ENCODE results near the gene KIAA0513.
"Not testable (repeated sequence)": the region's sequence is repeated elsewhere in the genome, so short reads cannot be mapped to it uniquely, and the experiment has no call there.

Gene KIAA0513

DNA sequence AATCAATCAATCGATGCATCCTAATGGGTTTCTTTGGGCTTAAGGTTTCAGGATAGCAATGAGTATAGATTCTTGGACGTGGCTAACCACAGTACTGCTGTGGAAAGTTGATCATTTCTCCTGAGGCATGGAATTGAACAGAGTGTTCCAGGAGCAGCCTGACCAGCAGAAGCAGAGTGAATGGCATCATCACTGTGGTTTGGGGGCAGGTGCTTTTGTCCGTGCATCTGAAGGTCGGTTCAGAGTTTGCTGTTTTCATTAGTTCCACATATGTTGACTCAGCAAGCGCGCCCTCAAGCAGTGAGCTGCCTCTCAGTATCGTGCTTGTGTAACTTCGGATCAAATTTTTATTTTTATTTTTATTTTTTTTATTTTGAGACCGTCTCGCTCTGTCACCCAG lies 24.9 kb downstream of the KIAA0513 start:
- DNase-seq, result no peak

DNA sequence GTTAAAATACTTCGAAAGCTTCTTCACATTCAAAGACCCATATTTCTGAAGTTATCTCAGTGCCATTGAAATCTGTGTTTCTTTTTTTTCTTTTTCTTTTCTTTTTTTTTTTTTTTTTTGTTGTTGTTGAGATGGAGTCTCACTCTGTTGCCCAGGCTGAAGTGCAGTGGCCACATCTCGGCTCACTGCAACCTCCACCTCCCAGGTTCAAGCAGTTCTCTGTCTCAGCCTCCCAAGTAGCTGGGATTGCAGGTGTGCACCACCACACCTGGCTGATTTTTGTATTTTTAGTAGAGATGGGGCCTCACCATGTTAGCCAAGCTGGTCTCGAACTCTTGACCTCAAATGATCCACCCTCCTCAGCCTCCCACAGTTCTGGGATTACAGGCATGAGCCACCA lies 26.7 kb downstream of the KIAA0513 start:
- DNase-seq, result not testable (repeated sequence)

DNA sequence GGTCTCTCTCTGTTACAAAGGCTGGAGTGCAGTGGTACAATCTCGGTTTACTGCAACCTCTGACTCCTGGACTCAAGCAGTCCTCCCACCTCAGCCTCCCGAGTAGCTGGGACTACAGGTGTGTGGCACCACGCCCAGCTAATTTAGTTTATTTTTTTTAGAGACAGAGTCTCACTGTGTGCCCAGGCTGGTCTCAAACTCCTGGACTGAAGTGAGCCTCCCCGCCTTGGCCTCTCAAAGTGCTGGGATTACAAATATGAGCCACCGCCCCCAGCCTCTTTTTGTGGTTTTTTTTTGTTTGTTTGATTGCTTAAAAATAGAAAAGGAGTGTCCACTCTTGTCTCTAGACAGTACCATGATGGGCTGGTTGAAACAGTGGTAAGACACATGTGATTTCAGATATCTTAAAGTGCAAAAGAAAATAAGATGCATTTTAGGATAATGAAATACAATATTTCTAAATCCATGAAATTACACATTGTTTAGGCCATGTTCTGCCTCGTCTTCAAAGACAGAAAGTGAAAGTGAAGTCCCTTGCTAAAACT lies 27.4 kb downstream of the KIAA0513 start:
- no peak for DNase-seq

GRCh38 chr16:85055493-85056210 lies 28.1 kb downstream of the KIAA0513 start:
- DNase-seq, result peak; percentile 47

- DNase-seq, result no peak
Observed at GRCh38 chr16:85056211-85056748, 28.7 kb downstream of the KIAA0513 start.

GRCh38 chr16:85057212-85057889 lies 29.8 kb downstream of the KIAA0513 start:
- no peak for DNase-seq

GRCh38 chr16:85057948-85058347 lies 30.4 kb downstream of the KIAA0513 start:
- DNase-seq, result no peak

DNA sequence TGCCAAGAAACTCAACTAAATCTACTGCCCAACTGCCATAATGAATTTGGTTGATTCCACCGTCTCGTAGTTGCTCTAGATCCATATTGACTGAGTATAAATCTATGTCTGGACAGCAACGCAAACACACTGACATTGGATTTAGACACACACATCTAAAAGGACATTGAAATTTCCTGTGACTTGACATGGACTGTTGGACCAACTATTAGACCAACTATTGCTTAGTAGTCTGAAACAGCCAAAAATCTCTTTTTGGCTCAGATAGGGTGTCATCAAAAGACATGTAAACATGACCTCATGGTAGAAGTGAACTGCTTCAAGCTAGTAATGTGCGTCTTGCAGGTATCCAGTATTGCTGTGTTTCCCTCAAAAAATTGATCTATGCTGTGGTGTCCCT lies 31.3 kb downstream of the KIAA0513 start:
- DNase-seq, result no peak

- DNase-seq, result no peak
Observed at GRCh38 chr16:85061566-85061965, 34.0 kb downstream of the KIAA0513 start.

GRCh38 chr16:85062323-85062722 lies 34.7 kb downstream of the KIAA0513 start:
- DNase-seq, result no peak

DNA sequence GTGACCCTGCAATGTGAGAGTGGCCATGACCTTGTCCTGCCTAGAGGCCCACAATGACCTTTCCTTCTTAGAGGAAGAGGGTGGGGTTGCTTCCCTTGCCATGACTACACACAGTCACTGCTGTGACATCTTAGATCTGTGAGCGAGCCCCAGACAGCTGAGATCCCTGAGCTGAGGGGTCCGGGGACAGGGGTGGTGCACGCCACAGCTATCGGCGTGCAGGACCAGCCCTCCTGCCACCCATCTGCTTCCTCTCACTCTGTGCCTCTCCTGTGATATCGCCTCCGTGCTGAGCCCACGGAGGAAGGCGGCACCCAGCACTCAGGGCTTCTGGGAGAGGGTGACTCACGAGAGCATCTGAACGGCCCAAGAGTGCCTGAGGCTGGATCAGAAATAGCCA lies 35.2 kb downstream of the KIAA0513 start:
- DNase-seq, result no peak

DNA sequence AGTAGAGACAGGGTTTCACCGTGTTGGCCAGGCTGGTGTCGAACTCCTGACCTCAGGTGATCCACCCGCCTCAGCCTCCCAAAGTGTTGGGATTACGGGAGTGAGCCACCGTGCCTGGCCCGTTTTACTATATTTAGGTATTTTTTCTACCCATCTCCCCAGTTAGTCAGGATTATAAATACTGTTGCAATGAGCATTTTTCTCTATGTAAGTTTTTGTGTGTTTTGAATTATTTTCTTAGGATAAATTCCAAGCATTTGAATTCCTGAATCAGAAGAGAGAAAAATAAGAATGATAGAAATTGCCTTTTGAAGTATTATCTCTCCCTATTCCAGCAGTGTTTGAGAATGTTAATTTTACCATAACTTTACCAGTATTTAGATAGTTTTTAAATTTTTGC lies 36.6 kb downstream of the KIAA0513 start:
- DNase-seq, result no peak

GRCh38 chr16:85065099-85065498 lies 37.5 kb downstream of the KIAA0513 start:
- DNase-seq, result no peak

GRCh38 chr16:85066346-85066885 lies 38.8 kb downstream of the KIAA0513 start:
- DNase-seq, result no peak

DNA sequence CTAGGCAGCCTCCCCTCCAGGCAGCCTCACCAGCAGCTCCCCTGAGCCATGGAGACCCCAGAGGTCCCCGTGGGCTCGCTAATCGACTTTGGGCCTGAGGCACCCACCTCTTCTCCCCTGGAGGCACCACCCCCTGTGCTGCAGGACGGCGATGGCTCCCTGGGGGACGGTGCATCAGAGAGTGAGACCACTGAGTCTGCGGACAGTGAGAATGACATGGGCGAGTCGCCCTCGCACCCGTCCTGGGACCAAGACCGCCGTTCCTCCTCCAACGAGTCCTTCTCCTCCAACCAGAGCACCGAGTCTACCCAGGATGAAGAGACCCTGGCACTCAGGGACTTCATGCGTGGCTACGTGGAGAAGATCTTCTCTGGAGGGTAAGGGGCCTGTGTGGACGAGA lies 39.4 kb downstream of the KIAA0513 start:
- no peak for DNase-seq

DNA sequence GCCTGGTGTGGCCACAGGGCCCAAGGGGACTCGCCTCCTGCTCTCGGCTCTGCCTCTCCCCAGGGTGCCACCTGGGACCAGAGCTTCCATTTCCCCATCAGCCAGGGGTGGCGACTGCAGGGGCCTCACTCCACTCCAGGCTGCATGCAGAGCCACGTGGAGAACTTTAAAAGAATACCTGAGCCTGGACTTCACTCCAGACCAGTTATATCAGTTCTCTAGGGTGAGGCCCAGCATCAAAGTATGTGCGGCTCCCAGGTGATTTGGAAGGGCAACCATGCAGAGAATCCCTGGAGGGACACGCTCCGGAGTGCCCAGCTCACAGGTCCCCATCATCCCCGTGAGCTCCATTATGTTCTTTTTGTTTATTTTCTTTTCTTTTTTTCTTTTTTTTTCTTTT lies 39.8 kb downstream of the KIAA0513 start:
- DNase-seq, result no peak

- no peak for DNase-seq
Observed at GRCh38 chr16:85068746-85069145, 41.2 kb downstream of the KIAA0513 start.

GRCh38 chr16:85069171-85069570 lies 41.6 kb downstream of the KIAA0513 start:
- no peak for DNase-seq

DNA sequence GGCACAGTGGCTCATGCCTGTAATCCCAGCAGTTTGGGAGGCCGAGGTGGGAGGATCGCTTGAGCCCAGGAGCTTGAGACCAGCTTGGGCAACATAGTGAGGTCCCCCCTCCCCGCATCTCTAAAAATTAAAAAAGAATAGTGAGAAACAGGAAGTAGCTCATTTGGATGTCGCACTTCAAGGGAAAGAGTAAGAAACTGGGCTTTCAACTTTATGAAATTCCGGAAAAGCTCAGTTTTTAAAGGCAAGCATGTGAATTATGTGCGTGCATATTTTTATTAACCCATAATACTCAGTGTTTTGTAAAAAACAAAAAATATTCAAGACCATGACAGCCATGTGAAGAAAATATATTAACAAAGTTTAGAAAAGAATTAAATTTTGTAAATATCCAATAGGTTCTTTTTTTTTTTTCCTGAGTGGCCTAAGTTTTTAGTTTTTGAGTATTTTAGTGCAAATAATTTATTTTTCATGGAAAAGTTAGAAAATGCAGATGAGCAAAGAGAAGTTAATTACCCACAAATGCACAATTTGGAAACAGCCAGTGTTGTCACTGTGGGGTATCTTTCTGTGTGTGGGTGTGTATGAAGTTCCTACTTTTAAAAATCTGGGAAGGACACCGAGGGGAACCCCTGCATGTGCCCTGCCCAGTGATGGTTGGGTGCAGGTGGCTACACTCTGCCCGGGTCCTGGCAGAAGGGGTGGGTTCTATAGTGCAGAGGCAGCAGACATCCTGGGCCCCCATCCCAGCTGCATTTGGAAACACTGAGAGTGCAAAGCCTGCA lies 44.7 kb downstream of the KIAA0513 start:
- DNase-seq, result no peak

DNA sequence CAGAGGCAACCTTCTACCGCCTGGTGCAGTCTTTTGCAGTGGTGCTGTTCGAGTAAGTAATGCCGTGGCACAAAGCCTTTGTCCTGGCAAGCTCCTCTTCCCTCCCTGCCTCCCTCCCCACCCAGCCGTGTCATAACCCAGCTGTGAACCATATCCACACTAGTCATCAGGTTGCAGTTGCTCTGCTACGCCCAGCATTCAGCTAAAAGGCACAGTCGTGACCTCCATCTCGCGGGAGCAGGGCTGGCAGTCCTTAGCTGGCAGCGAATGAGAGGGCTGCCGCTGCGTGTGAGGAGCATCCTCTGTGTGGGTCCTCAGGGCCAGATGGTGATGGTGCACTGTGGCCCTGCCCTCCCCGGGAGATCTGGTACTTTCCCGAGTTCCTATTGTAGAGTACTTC lies 45.4 kb downstream of the KIAA0513 start:
- DNase-seq, result no peak

DNA sequence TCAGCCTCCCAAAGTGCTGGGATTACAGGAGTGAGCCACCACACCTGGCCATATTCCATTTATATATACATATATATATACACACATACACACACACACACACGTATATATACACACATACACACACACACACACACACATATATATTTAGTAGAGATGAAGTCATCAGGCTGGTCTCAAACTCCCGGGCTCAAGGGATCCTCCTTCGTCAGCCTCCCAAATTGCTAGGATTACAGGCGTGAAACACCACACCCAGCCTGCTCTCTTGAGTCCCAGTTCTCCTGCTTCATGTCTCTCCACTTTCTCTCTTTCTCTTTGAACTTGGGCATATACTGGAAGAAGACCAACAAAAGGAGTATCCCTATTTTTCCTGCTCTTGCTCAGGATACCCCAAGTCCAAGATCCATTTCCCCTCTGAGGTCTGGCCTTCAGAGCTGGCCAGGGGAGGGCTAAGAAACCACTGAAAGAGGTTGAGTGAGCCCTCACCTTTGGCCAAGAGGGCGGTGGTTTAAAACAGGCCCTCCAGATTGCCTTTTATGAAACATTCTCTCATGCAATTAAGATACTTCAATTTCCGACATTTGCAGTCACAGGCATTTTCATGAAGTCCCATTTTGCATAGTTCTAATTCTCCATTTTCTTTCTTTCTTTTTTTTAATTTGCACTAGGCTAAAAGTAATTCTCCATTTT lies 46.8 kb downstream of the KIAA0513 start:
- no peak for DNase-seq

- DNase-seq, result no peak
Observed at GRCh38 chr16:85075236-85075924, 47.8 kb downstream of the KIAA0513 start.
